Measurements from ENCODE around the gene LGALS7. TPM values are rescaled to one million over a fixed set of nuclear protein-coding genes. Genes with fewer than 3 reads are reported as not detected.
A peak's percentile ranks its signal among the peaks of the same experiment; 100 is the strongest.

The LGALS7 gene
- total and polyA plus RNA-seq, 2 of the 13 experiments (the other 11 are each of a cell fraction or from before 2014, with no cell fraction given) = 0.73 TPM; not detected in 1

DNA sequence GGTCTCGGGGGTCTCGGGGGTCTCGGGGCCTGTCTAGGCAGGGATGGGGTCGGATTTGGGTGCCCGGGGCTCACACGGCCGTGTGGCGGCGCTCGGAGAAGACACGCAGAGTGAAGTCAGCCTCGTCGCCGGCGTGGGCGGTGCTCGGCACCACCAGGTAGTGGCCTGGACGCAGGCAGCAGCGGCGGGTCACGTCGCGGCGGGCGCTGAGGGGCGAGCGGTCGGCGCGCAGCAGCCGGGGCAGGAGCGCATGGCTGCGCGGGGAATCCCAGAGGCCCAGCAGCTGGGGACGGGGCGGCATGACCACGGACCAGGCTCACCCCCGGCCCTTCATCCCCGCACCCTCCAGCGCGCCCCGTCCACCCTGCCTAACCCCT, 37.3 kb downstream of the LGALS7 start (continued):
- TF ChIP-seq, protein P1, sequence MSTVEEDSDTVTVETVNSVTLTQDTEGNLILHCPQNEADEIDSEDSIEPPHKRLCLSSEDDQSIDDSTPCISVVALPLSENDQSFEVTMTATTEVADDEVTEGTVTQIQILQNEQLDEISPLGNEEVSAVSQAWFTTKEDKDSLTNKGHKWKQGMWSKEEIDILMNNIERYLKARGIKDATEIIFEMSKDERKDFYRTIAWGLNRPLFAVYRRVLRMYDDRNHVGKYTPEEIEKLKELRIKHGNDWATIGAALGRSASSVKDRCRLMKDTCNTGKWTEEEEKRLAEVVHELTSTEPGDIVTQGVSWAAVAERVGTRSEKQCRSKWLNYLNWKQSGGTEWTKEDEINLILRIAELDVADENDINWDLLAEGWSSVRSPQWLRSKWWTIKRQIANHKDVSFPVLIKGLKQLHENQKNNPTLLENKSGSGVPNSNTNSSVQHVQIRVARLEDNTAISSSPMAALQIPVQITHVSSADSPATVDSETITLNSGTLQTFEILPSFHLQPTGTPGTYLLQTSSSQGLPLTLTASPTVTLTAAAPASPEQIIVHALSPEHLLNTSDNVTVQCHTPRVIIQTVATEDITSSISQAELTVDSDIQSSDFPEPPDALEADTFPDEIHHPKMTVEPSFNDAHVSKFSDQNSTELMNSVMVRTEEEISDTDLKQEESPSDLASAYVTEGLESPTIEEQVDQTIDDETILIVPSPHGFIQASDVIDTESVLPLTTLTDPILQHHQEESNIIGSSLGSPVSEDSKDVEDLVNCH (CRISPR knock-in tag; IDR thresholded peaks at IDR 0.05) = no peak
- TF ChIP-seq, protein P2, sequence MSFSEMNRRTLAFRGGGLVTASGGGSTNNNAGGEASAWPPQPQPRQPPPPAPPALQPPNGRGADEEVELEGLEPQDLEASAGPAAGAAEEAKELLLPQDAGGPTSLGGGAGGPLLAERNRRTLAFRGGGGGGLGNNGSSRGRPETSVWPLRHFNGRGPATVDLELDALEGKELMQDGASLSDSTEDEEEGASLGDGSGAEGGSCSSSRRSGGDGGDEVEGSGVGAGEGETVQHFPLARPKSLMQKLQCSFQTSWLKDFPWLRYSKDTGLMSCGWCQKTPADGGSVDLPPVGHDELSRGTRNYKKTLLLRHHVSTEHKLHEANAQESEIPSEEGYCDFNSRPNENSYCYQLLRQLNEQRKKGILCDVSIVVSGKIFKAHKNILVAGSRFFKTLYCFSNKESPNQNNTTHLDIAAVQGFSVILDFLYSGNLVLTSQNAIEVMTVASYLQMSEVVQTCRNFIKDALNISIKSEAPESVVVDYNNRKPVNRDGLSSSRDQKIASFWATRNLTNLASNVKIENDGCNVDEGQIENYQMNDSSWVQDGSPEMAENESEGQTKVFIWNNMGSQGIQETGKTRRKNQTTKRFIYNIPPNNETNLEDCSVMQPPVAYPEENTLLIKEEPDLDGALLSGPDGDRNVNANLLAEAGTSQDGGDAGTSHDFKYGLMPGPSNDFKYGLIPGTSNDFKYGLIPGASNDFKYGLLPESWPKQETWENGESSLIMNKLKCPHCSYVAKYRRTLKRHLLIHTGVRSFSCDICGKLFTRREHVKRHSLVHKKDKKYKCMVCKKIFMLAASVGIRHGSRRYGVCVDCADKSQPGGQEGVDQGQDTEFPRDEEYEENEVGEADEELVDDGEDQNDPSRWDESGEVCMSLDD (CRISPR knock-in tag; IDR thresholded peaks at IDR 0.05; ENCODE audit: borderline replicate concordance) = no peak
- TF ChIP-seq ZNF839 (CRISPR knock-in tag; IDR thresholded peaks at IDR 0.05; ENCODE audit: borderline replicate concordance) = no peak
- no peak for TF ChIP-seq ZNF768 (CRISPR knock-in tag; IDR thresholded peaks at IDR 0.05)
- TF ChIP-seq, protein P3, sequence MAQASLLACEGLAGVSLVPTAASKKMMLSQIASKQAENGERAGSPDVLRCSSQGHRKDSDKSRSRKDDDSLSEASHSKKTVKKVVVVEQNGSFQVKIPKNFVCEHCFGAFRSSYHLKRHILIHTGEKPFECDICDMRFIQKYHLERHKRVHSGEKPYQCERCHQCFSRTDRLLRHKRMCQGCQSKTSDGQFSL (CRISPR knock-in tag; IDR thresholded peaks at IDR 0.05) = 0 out of 2 replicates have a peak, but pooled peaks have one; percentile 53
- no peak for TF ChIP-seq ZNF354B (CRISPR knock-in tag; IDR thresholded peaks at IDR 0.05)
- no peak for TF ChIP-seq SP1 (IDR thresholded peaks at IDR 0.05)
- TF ChIP-seq SP1 (CRISPR knock-in tag; IDR thresholded peaks at IDR 0.05) = 0 out of 2 replicates have a peak, but pooled peaks have one; percentile 21
- TF ChIP-seq PCBP2 (optimal IDR thresholded peaks at IDR 0.05; ENCODE audit: low read depth, low read length, poor library complexity, severe bottlenecking) = no peak
- TF ChIP-seq ZKSCAN5 (CRISPR knock-in tag; IDR thresholded peaks at IDR 0.05) = no peak
- no peak for TF ChIP-seq ZSCAN20 (CRISPR knock-in tag; IDR thresholded peaks at IDR 0.05; ENCODE audit: borderline replicate concordance)
- TF ChIP-seq POGZ (CRISPR knock-in tag; IDR thresholded peaks at IDR 0.05) = no peak
- no peak for TF ChIP-seq CENPT (CRISPR knock-in tag; IDR thresholded peaks at IDR 0.05; ENCODE audit: low read depth)
- TF ChIP-seq ZNF138 (CRISPR knock-in tag; IDR thresholded peaks at IDR 0.05; ENCODE audit: low read depth) = no peak
- TF ChIP-seq PRMT3 (CRISPR knock-in tag; IDR thresholded peaks at IDR 0.05; ENCODE audit: borderline replicate concordance, low read depth) = no peak
- TF ChIP-seq, protein P4, sequence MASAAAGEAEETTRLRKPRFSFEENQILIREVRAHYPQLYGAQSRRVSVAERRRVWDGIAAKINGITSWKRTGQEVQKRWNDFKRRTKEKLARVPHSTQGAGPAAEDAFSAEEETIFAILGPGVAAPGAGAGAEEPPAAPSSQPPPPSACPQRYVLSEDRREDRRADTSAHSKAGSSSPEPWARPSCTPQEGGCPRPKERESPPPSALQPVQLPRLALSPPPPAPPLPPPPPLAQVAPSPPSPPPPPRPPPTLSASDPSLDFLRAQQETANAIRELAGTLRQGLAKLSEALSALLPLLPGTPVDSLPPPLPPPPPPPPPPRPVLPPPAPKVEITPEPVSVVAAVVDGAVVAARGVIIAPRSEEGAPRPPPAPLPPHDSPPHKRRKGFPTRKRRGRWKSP (CRISPR knock-in tag; IDR thresholded peaks at IDR 0.05) = no peak
- no peak for TF ChIP-seq KLF6 (CRISPR knock-in tag; IDR thresholded peaks at IDR 0.05)
- no peak for TF ChIP-seq KDM2A (CRISPR knock-in tag; IDR thresholded peaks at IDR 0.05; ENCODE audit: borderline replicate concordance, low read depth)
- no peak for TF ChIP-seq HNF4G (IDR thresholded peaks at IDR 0.05; ENCODE audit: borderline replicate concordance, low read depth, low read length)
- no peak for TF ChIP-seq HNF4G (CRISPR knock-in tag; IDR thresholded peaks at IDR 0.05; ENCODE audit: borderline replicate concordance, low read depth)
- no peak for TF ChIP-seq ZNF431 (CRISPR knock-in tag; IDR thresholded peaks at IDR 0.05; ENCODE audit: borderline replicate concordance, low read depth)
- no peak for TF ChIP-seq ZNF567 (CRISPR knock-in tag; IDR thresholded peaks at IDR 0.05; ENCODE audit: borderline replicate concordance)
- no peak for TF ChIP-seq AGO2 (optimal IDR thresholded peaks at IDR 0.05; ENCODE audit: low read depth, low read length)

Data from HepG2 (cell line).